Measurements from ENCODE around the gene RAB20. TPM values are rescaled to one million over a fixed set of nuclear protein-coding genes. Genes with fewer than 3 reads are reported as not detected.

The RAB20 gene
- total and polyA plus RNA-seq, 10 of the 15 experiments (the other 5 are each of a cell fraction or from before 2014, with no cell fraction given): 0.48 to 33.1 (median 9.6) TPM

GRCh38 chr13:110562036-110562597, 595 bp upstream of the RAB20 start:
- in situ Hi-C loops (cut with MboI) (no loop called here), intact Hi-C loops (cut with micrococcal nuclease; ENCODE audit: unreplicated experiment) (loop anchor here (5.0 to 10.0 kb wide), 2 partner anchors 90 to 427 kb away; no protein-coding TSS in a partner anchor)
- Histone ChIP-seq H3K9me3 (replicated peaks; ENCODE audit: control insufficient read depth, insufficient read depth, low read length) (no peaks in the 10 kb centered on the region; the same call in 2 of the 3 replicates), H3K27me3 (replicated peaks in 1 of 2; ENCODE audit: control insufficient read depth in 2 of 2, insufficient read depth in 2 of 2, low read length in 1 of 2) (no peaks in the 10 kb centered on the region), H3K4me3 (peak overlapping the region; percentile 89), H3K36me3 (ENCODE audit: control insufficient read depth in 2 of 2, insufficient read depth in 2 of 2, low read length in 1 of 2) (no peaks in the 10 kb centered on the region; a peak in 1 of 4 replicates), H3K4me1 (ENCODE audit: control insufficient read depth, insufficient read depth, low read length) (peaks cover 2% of the 10 kb centered on the region), H2AFZ (ENCODE audit: control insufficient read depth, low read depth, low read length) (peak overlapping the region; percentile 74), H4K20me1 (ENCODE audit: control insufficient read depth, insufficient read depth) (no peaks in the 10 kb centered on the region), H3K9ac (ENCODE audit: control insufficient read depth, insufficient read depth, low read length) (peak overlapping the region; percentile 56), H3K27ac (ENCODE audit: control insufficient read depth, insufficient read depth) (peak overlapping the region; percentile 71), H3K79me2 (ENCODE audit: control insufficient read depth, insufficient read depth, low read length) (peaks cover 4% of the 10 kb centered on the region; the same call in 1 of the 2 replicates), H3K4me2 (ENCODE audit: control insufficient read depth, insufficient read depth) (peak overlapping the region; percentile 85)
- FAIRE-seq (no peak), DNase-seq (ENCODE audit: low read depth, low spot score) (no peak), ATAC-seq (no peak)
- under 1% methylated on average over 19 of the region's 24 CpGs for WGBS (ENCODE audit: insufficient coverage, insufficient replicate concordance, low lambda C conversion rate, missing lambda C conversion rate)
- POLR2A ChIA-PET: interaction anchor here (0.6 to 1.9 kb wide), 10 partner anchors 13 to 209 kb away, joined by 3 to 8 read pairs (median 4); no protein-coding TSS in a partner anchor
- SMC1A ChIA-PET (ENCODE audit: uncharacterized antibody, unreplicated experiment): interaction anchor here (0.9 to 2.2 kb wide), 9 partner anchors 10 to 109 kb away, joined by 3 to 11 read pairs (median 5); partner anchors contain the start of gene NAXD
- BruUV-seq (replicated peaks): TSS peak; percentile 88
- CTCF ChIA-PET: interaction anchor here (0.6 to 2.9 kb wide), 13 partner anchors 13 to 250 kb away, joined by 3 to 19 read pairs (median 4); no protein-coding TSS in a partner anchor
- RAD21 ChIA-PET (ENCODE audit: unreplicated experiment): interaction anchor here (0.6 to 2.2 kb wide), 8 partner anchors 10 to 623 kb away, joined by 3 to 9 read pairs (median 4); no protein-coding TSS in a partner anchor
- TF ChIP-seq IKZF1 (conservative IDR thresholded peaks at IDR 0.05): no peak
- peak; percentile 2; the same call in 1 of the 2 replicates for TF ChIP-seq YY1 (IDR thresholded peaks at IDR 0.05; ENCODE audit: low read depth, low read length)
- TF ChIP-seq SPI1 (IDR thresholded peaks at IDR 0.05; ENCODE audit: borderline replicate concordance, insufficient read depth, low read depth, low read length): peak; percentile 12; the same call in 1 of the 2 replicates
- peak; percentile 3; the same call in 1 of the 2 replicates for TF ChIP-seq EED (IDR thresholded peaks at IDR 0.05; ENCODE audit: low read depth)
- TF ChIP-seq RELA (IDR thresholded peaks at IDR 0.05; ENCODE audit: borderline replicate concordance, partially characterized antibody): peak; percentile 30
- TF ChIP-seq SIN3A (IDR thresholded peaks at IDR 0.05; ENCODE audit: low read depth, low read length): no peak
- TF ChIP-seq ZBTB40 (IDR thresholded peaks at IDR 0.05; ENCODE audit: borderline replicate concordance): peak; percentile 34; the same call in 1 of the 2 replicates
- 0 out of 3 replicates have a peak, but pooled peaks of 1 of the 2 experiments have one; percentile 15 for TF ChIP-seq EGR1 (IDR thresholded peaks at IDR 0.05; ENCODE audit: borderline replicate concordance in 1 of 2, low read depth in 2 of 2, low read length in 2 of 2)
- TF ChIP-seq RUNX3 (IDR thresholded peaks at IDR 0.05; ENCODE audit: low read length): peak; percentile 69; the same call in 1 of the 2 replicates
- TF ChIP-seq GABPA (IDR thresholded peaks at IDR 0.05; ENCODE audit: low read depth): 0 out of 2 replicates have a peak, but pooled peaks have one; percentile 5
- TF ChIP-seq MLLT1 (IDR thresholded peaks at IDR 0.05): peak; percentile 91
- TF ChIP-seq RELB (IDR thresholded peaks at IDR 0.05; ENCODE audit: low read depth): 0 out of 2 replicates have a peak, but pooled peaks have one; percentile 32
- 0 out of 2 replicates have a peak, but pooled peaks have one; percentile 14 for TF ChIP-seq NFIC (IDR thresholded peaks at IDR 0.05; ENCODE audit: low read depth, low read length)
- no peak for TF ChIP-seq MTA3 (IDR thresholded peaks at IDR 0.05; ENCODE audit: borderline replicate concordance, low read length)
- no peak for TF ChIP-seq SMAD1 (IDR thresholded peaks at IDR 0.05; ENCODE audit: low read depth, partially characterized antibody)
- 0 out of 2 replicates have a peak, but pooled peaks have one; percentile 16 for TF ChIP-seq CBFB (IDR thresholded peaks at IDR 0.05; ENCODE audit: low read depth)
